Skin epidermis (tissue), 12 donors: ENCODE measurements around the gene SOAT1.
A peak's percentile ranks its signal among the peaks of the same experiment; 100 is the strongest.
"Not testable (repeated sequence)": the region's sequence is repeated elsewhere in the genome, so short reads cannot be mapped to it uniquely, and the experiment has no call there.

Source experiments
- H3K27ac ChIP-seq, 21 experiments: fragments of 200-600 bp; sonication (generic) in 11 of 21; one replicate each; pipeline ENCODE4 v1.5.0; 2020; ENCODE audit warnings: mild to moderate bottlenecking in 3 of 21, inconsistent platforms in 2 of 21, moderate library complexity in 2 of 21
- H3K4me3 ChIP-seq, 7 experiments: fragments of 200-600 bp; sonication (generic) in 2 of 7; one replicate each; pipeline ENCODE4 v1.5.0; 2020; ENCODE audit warnings: inconsistent platforms in 2 of 7, mild to moderate bottlenecking in 2 of 7, moderate library complexity in 1 of 7

The SOAT1 gene

DNA sequence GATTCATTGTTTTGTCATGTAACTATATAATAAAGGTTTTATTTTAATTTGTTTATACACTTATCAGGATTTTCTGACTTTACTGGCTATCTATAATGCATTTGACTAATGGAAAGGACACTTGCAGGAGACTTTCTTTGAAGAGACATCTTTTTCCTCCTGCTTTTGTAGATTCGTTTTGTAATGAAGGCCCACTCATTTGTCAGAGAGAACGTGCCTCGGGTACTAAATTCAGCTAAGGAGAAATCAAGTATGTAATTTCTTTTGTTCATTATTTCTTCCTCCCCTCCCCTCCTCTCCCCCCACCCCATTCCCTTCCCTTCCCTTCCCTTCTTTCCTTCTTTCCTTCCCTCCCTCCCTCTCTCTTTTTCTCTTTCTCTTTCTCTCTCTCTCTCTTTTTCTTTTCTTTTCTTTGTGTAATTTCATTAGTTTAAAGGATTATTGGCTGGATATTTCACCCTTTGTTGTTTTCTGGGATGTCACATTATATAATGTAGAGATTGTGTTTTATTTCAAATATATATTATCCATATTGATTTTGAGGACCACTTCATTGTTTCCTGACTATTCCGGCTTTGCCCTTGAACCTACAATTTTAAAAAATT is 48.4 kb downstream of the SOAT1 start:
- H3K4me3 ChIP-seq, result no peak overlapping the region
- no peak overlapping the region for H3K27ac ChIP-seq

- no peak overlapping the region for H3K4me3 ChIP-seq
- no peak overlapping the region for H3K27ac ChIP-seq
Observed at GRCh38 chr1:179342740-179343404, 49.3 kb downstream of the SOAT1 start.

DNA sequence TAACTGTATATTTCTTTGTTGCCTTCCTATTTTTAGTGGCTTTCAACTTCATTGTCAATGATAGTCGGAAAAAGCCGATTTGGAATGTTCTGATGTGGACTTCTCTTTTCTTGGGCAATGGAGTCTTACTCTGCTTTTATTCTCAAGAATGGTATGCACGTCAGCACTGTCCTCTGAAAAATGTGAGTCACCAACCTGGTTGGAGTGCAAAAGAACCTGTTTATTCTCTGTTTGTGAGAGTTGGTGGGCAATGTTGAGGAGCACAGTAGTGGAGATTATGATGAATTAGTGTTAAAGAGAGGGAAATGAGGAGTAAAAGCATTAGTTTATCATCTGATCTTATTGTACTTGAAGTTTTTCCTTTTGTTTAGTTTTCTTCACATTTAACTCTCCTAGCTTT is 57.7 kb downstream of the SOAT1 start:
- H3K27ac ChIP-seq, result no peak overlapping the region
- H3K4me3 ChIP-seq, result no peak overlapping the region

DNA sequence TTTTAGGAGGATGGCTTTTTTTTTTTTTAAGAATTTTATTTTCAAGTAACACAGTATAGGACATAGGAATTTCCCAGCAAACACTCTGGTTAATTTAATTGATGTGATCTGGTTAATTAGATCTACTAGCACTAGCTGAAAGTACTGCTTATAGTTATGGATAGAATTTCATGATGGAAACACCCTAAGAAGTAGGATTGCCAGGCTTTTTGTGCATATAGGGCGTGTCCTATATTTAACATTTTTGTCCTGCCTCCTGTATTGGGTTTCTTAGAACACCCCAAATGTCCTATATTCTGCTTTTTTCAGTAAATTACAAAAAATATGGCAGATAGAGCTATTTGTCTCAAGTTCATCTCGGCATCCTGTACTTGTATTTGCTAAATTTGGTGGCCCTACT is 58.6 kb downstream of the SOAT1 start:
- Histone ChIP-seq H3K4me3 (no peak overlapping the region), H3K27ac (no peak overlapping the region)

- Histone ChIP-seq H3K4me3 (no peak overlapping the region), H3K27ac (no peak overlapping the region)
Observed at GRCh38 chr1:179353546-179353945, 59.9 kb downstream of the SOAT1 start.

DNA sequence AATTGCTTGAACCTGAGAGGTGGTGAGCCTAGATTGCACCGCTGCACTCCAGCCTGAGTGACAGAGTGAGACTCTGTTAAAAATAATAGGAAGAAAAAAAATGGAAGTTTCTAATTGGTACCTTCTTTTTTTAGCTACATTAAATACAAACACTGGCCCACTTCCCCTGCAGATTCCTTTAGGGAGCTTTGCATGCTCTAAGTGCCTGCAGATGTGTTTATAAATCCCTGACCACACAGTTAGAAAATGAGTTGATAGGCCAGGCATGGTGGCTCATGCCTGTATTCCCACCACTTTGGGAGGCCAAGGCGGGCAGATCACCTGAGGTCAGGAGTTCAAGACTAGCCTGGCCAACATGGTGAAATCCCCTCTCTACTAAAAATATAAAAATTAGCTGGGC is 68.0 kb downstream of the SOAT1 start:
- H3K27ac ChIP-seq, H3K4me3 ChIP-seq: not testable (repeated sequence)

- H3K27ac ChIP-seq, result peak within 1 kb of the TSS; percentile 47 to 97 (median 93)
- H3K4me3 ChIP-seq, result peak within 1 kb of the TSS; percentile 43 to 83 (median 67)
Observed at GRCh38 chr1:179365342-179366092, 71.9 kb downstream of the SOAT1 start, which contains the start of gene AXDND1. Gene AXDND1, plus strand, starts transcription at chr1:179365971. Its CDS starts 539 bp downstream, at chr1:179366510.

- peak overlapping the region; percentile 43 to 83 (median 67) for H3K4me3 ChIP-seq
Observed at GRCh38 chr1:179366093-179366800, 72.7 kb downstream of the SOAT1 start.

GRCh38 chr1:179369751-179370341 is 76.2 kb downstream of the SOAT1 start:
- no peak overlapping the region for H3K4me3 ChIP-seq
- H3K27ac ChIP-seq, result no peak overlapping the region

More at GRCh38 chr1:179366093-179366800, 72.7 kb downstream of the SOAT1 start:
- H3K27ac ChIP-seq, result peak overlapping the region; percentile 37 to 97 (median 93)

GRCh38 chr1:179372160-179372559 is 78.6 kb downstream of the SOAT1 start:
- H3K4me3 ChIP-seq, result no peak overlapping the region
- no peak overlapping the region for H3K27ac ChIP-seq

- no peak overlapping the region for H3K27ac ChIP-seq
Observed at GRCh38 chr1:179376223-179376622, 82.6 kb downstream of the SOAT1 start.

GRCh38 chr1:179380299-179380698 is 86.7 kb downstream of the SOAT1 start:
- Histone ChIP-seq H3K27ac (no peak overlapping the region), H3K4me3 (no peak overlapping the region)

More at GRCh38 chr1:179376223-179376622, 82.6 kb downstream of the SOAT1 start:
- H3K4me3 ChIP-seq, result no peak overlapping the region

GRCh38 chr1:179384027-179384426 is 90.4 kb downstream of the SOAT1 start:
- Histone ChIP-seq H3K4me3 (no peak overlapping the region), H3K27ac (no peak overlapping the region)

DNA sequence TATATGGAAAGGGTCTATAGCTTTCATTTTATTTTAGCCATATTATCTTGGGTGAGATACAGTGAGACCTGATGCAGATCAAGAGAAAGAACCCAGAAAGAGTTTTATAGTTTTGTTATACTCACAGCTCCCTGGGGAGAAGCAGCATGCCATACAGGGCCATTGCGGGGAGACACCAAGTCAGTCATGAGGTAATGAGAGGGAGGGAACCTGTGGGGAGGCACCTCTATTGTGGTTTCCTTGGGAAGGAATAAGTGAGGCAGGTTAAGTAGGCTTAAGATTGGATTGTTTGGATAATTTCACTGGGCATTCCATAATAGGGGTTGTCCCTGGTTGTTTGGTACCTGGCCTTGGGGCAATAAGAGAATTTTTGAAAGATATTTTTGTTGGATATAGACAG is 91.9 kb downstream of the SOAT1 start:
- Histone ChIP-seq H3K4me3 (no peak overlapping the region), H3K27ac (no peak overlapping the region)

GRCh38 chr1:179393721-179394120 is 100.1 kb downstream of the SOAT1 start:
- Histone ChIP-seq H3K27ac (no peak overlapping the region), H3K4me3 (no peak overlapping the region)

DNA sequence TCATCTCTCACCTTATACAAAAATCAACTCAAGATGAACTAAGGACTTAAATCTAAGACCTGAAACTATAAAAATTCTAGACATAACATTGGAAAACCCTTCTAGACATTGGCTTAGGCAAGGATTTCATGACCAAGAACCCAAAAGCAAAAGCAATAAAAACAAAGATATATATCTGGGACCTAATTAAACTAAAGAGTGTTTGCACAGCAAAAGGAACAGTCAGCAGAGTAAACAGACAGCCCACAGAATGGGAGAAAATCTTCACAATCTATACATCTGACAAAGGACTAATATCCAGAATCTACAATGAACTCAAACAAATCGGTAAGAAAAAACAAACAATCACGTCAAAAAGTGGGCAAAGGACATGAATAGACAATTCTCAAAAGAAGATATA is 105.8 kb downstream of the SOAT1 start:
- H3K27ac ChIP-seq, H3K4me3 ChIP-seq: not testable (repeated sequence)
